AG10803 (cell line): ENCODE results near the gene SPCS1.
"Not testable (repeated sequence)": the region's sequence is repeated elsewhere in the genome, so short reads cannot be mapped to it uniquely, and the experiment has no call there.

Source experiments
- DNase-seq: peaks from one replicate; pipeline ENCODE4 v3.0.0; 2010; ENCODE audit warnings: low read depth
- H3K4me3 ChIP-seq: 2 replicates; pipeline ENCODE4 v1.5.1; 2011; ENCODE audit warnings: mild to moderate bottlenecking, low read length, control low read depth
- TF ChIP-seq, protein P1 (sequence below): conservative IDR thresholded peaks from 2 replicates; pipeline ENCODE4 v1.5.1; 2011; ENCODE audit warnings: mild to moderate bottlenecking, low read length, control low read depth, inconsistent platforms

The SPCS1 gene

DNA sequence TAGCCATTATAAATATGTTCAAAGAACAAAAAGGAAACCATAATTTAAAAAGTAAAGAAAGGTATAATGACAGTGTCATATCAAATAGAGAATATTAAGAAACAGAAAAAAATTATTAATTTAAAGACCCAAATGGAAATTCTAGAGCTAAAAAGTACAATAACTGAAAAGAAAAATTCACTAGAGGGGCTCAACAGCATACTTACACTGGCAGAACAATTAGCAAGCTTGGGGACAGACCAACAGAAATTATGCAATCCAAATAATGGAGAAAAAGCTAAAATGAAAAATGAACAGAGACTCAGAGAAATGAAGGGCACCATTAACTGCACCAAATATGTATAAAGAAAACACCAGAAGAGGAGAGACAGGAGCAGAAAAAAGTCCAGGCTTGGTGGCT is 13.7 kb downstream of the SPCS1 start:
- TF ChIP-seq, protein P1, sequence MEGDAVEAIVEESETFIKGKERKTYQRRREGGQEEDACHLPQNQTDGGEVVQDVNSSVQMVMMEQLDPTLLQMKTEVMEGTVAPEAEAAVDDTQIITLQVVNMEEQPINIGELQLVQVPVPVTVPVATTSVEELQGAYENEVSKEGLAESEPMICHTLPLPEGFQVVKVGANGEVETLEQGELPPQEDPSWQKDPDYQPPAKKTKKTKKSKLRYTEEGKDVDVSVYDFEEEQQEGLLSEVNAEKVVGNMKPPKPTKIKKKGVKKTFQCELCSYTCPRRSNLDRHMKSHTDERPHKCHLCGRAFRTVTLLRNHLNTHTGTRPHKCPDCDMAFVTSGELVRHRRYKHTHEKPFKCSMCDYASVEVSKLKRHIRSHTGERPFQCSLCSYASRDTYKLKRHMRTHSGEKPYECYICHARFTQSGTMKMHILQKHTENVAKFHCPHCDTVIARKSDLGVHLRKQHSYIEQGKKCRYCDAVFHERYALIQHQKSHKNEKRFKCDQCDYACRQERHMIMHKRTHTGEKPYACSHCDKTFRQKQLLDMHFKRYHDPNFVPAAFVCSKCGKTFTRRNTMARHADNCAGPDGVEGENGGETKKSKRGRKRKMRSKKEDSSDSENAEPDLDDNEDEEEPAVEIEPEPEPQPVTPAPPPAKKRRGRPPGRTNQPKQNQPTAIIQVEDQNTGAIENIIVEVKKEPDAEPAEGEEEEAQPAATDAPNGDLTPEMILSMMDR = no peak
- no peak for DNase-seq
- H3K4me3 ChIP-seq = no peak overlapping the region

DNA sequence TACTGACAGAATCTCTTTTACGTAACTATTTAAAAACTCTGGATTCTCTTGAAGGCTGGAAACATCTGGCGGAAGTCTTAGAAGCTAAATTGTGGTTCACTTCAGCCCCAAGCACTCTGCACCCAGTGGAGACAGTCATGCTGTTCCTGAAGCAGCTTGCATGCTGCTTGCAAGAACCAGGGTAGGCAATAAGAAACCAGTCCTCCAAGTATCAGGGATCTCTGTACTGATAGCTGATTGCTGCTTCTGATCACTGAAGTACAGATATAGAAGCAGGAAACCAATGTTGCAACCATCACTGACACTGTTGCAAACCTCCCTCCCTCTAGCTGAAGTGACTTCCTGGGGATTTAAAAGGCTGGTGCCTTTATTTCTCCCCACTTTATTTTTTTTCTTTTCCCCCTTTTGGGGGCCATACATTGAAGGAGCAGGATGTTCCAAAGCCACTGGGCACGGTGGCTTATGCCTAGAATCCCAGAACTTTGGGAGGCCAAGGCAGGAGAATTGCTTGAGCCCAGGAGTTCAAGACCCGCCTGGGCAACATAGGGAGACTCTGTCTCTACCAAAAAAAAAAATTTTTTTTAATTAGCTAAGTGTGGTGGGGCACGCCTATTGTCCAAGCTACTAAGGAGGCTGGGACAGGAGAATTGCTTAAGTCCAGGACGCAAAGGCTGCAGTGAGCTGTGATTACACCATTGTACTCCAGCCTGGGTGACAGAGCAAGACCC is 15.3 kb downstream of the SPCS1 start:
- DNase-seq = peak; percentile 37
- H3K4me3 ChIP-seq = no peak overlapping the region
- TF ChIP-seq, protein P1 = no peak

DNA sequence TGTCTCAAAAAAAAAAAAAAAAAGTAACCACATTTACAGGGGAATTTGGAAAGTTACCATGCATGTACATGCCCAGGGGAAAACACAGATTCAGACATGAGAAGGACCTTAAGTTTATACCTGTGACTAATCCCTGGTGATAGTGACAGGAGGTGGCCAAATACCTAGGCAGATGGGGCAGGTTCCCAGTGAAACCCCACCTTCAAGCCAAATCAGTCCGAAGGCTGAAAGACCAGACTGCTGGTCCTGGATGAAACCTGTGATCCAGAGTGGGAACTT is 15.8 kb downstream of the SPCS1 start:
- TF ChIP-seq, protein P1 = no peak
- DNase-seq = no peak
- no peak overlapping the region for H3K4me3 ChIP-seq

DNA sequence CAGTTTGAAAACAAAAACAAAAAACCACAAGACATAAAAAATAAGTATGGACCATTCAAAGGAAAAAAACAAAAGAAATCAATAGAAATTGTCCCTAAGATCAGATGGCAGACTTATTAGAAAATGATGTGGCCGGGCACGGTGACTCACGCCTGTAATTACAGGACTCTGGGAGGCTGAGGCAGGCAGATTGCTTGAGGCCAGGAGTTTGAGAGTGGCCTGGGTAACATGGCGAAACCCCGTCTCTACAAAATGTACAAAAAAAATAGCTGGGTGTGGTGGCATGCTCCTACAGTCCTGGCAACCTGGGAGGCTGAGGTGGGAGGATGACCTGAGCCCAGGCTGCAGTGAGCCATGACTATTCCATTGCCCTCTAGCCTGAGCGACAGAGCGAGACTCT is 16.6 kb downstream of the SPCS1 start:
- TF ChIP-seq, protein P1 = no peak
- DNase-seq = no peak
- H3K4me3 ChIP-seq = no peak overlapping the region

DNA sequence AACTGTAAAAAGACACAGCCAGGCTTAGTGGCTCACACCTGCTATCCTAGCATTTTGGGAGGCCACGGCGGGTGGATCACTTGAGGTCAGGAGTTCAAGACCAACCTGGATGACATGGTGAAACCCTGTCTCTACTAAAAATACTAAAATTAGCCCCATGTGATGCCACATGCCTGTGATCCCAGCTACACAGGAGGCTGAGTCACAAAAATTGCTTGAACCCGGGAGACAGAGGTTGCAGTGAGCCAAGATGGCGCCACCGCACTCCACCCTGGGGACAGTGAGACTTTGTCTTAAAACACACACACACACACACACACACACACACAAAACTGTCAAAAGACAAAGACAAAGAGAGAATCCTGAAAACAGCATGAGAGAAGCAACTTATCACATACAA is 18.0 kb downstream of the SPCS1 start:
- H3K4me3 ChIP-seq = no peak overlapping the region
- TF ChIP-seq, protein P1 = no peak

DNA sequence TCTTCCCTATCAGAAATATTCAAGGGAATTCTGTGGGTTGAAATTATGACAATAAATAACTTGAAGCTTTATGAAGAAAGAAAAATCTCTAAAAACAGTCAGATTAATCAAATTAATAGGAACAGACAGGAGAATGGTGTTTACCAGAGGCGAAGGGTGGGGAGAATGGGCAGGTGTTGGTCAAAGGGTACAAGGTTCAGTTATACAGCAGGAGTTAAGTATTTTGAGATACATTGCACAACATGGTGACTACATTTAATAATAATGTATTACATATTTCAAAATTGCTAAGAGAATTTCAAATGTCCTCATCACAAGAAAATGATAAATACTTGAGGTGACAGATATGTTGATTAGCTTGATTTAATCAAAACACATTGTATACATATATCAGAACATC is 18.6 kb downstream of the SPCS1 start:
- H3K4me3 ChIP-seq = no peak overlapping the region
- DNase-seq = no peak
- TF ChIP-seq, protein P1 = no peak

More for the DNA sequence above, 18.0 kb downstream of the SPCS1 start:
- no peak for DNase-seq

DNA sequence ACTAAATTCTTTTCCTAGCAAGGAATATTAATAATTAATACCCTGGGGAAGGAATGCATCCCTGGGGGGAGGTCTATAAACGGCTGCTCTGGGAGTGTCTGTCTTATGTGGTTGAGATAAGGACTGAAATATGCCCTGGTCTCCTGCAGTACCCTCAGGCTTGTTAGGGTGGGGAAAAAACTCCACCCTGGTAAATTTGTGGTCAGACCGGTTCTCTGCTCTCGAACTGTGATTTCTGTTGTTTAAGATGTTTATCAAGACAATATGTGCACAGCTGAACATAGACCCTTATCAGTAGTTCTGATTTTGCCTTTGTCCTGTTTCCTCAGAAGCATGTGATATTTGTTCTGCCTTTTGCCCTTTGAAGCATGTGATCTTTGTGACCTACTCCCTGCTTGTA is 22.8 kb downstream of the SPCS1 start:
- DNase-seq, H3K4me3 ChIP-seq: not testable (repeated sequence)

DNA sequence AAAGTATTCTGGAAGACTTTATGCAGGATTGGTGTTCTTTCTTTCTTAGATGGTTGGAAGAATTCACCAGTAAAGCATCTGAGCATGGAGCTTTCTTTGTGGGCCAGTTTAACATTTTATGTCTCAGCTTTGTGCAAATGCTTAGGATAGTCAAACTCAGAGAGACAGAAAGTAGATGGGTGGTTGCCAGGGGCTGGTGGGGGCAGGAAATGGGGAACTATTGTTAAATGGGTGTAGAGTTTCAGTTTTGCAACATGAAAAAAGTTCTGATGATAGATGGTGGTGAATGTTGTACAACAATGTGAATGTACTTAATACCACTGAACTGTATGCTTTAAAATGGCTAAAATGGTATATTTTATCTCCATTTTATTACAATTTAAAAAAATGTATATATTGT is 24.8 kb downstream of the SPCS1 start:
- TF ChIP-seq, protein P1 = no peak
- no peak for DNase-seq
- no peak overlapping the region for H3K4me3 ChIP-seq
